GM12865 (cell line): Measurements from ENCODE around the gene ZNRF3.

ENCODE experiments used
- DNase-seq: peaks from one replicate; pipeline ENCODE4 v3.0.0; 2010; ENCODE audit warnings: low read depth
- H3K4me3 ChIP-seq: 2 replicates; pipeline ENCODE4 v1.5.1; 2011; ENCODE audit warnings: mild to moderate bottlenecking, low read depth, low read length, control low read depth
- TF ChIP-seq, protein P1 (sequence below): IDR thresholded peaks from 2 replicates; pipeline ENCODE4 v1.5.1; 2011; ENCODE audit warnings: low read length, control low read depth, low read depth, inconsistent platforms; ENCODE audit not compliant: insufficient read depth; ENCODE audit errors: missing control alignments

Gene ZNRF3

DNA sequence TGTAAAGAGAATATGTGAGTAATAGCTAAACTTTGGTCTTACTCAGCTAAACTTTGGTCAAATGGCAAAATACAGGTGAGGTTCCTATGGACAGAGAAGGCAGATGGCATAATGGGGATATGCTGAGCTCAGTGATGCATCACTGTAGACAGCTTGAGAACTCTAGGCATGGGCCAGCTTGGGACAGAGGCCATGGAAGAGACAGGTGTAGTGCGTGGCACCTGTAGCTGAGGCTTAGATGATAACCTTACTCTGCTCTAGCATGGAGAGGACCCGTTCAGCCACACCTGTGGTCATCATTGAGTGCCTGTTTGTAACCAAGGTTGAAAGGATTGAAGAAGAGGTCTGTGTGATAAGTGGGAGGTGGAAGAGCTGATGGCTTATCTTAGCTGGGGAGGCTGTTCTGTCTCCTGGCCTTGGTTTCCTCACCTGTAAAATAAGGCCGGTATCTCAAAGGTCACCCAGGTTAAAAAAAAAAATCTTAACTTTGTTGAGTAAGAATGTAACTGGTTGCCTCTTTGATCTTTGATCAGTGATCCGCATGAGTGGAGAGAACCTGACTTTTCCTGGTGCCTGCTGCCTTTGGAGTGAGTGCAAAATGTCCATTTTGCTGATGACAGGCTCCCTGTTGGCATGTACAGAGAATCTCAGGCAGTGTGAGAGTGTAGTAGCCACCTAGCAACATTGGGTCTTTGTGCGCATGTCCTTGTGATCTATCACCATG lies 48.6 kb downstream of the ZNRF3 start:
- TF ChIP-seq, protein P1, sequence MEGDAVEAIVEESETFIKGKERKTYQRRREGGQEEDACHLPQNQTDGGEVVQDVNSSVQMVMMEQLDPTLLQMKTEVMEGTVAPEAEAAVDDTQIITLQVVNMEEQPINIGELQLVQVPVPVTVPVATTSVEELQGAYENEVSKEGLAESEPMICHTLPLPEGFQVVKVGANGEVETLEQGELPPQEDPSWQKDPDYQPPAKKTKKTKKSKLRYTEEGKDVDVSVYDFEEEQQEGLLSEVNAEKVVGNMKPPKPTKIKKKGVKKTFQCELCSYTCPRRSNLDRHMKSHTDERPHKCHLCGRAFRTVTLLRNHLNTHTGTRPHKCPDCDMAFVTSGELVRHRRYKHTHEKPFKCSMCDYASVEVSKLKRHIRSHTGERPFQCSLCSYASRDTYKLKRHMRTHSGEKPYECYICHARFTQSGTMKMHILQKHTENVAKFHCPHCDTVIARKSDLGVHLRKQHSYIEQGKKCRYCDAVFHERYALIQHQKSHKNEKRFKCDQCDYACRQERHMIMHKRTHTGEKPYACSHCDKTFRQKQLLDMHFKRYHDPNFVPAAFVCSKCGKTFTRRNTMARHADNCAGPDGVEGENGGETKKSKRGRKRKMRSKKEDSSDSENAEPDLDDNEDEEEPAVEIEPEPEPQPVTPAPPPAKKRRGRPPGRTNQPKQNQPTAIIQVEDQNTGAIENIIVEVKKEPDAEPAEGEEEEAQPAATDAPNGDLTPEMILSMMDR: no peak
- H3K4me3 ChIP-seq: no peak overlapping the region
- DNase-seq: no peak

- TF ChIP-seq, protein P1: no peak
- DNase-seq: no peak
- no peak overlapping the region for H3K4me3 ChIP-seq
Measured at GRCh38 chr22:28933321-28933720, 49.9 kb downstream of the ZNRF3 start.

DNA sequence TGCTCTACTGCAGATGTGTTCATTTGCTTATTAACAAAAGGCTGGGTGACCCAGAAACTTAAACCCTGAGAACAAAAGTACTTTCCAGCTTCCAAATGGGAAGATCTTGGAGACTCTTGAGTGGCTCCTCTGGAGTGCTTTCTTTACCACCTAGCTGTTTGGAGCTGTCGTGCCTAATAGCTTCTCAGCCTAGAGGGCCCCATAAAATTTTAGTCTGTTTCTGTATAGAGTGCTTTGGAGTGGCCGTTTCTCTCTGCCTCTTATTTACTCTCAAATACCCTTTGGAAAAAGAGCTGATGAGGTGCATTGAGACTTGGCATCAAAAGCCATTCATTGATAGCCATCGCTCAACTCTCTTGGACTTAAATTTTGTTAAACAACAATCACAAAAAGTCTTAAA lies 50.7 kb downstream of the ZNRF3 start:
- TF ChIP-seq, protein P1: no peak

DNA sequence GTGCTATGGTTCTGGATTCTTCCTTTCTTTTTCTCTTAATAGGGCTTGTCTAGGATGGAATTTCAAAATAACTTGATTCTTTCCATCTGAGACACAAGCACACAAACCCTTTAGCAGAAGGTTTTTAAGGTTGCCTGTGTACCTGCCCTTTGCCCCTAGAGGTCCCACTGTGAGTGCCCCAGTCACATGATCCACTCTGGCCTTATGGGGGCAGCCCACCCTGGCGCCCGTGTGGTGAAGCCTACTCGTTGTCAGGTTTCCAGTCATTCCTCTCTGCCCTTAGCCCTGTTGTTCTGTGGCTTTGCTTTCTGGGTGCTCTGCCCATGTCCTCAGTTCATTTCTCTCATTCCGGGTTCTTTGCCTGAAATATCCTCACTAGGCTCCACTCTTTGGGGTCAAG lies 51.8 kb downstream of the ZNRF3 start:
- no peak for DNase-seq
- H3K4me3 ChIP-seq: no peak overlapping the region
- TF ChIP-seq, protein P1: no peak

More for the DNA sequence above, 50.7 kb downstream of the ZNRF3 start:
- H3K4me3 ChIP-seq: no peak overlapping the region
- DNase-seq: no peak

GRCh38 chr22:28935713-28936112 lies 52.3 kb downstream of the ZNRF3 start:
- no peak overlapping the region for H3K4me3 ChIP-seq
- DNase-seq: no peak
- TF ChIP-seq, protein P1: peak; percentile 39

DNA sequence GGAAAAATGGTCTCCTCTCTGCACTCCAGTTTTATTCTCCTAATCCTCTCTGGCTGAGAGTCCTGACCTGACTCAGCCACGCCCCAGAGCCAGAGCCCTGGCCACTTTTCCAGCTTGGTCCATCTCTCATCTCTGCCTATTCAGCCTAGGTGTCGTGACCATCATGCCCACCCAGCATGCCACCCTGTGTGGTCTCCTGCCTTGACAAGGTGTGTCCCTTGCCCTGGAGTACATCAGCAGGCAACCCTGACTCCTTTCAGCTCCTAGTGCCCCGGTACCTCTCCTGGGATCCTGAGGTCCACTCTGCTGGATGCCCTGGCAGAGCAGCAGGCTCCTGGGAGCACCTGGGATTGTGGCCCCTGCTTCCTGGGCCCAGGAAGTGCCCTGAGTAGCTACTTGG lies 52.8 kb downstream of the ZNRF3 start:
- no peak overlapping the region for H3K4me3 ChIP-seq
- DNase-seq: no peak
- TF ChIP-seq, protein P1: no peak

DNA sequence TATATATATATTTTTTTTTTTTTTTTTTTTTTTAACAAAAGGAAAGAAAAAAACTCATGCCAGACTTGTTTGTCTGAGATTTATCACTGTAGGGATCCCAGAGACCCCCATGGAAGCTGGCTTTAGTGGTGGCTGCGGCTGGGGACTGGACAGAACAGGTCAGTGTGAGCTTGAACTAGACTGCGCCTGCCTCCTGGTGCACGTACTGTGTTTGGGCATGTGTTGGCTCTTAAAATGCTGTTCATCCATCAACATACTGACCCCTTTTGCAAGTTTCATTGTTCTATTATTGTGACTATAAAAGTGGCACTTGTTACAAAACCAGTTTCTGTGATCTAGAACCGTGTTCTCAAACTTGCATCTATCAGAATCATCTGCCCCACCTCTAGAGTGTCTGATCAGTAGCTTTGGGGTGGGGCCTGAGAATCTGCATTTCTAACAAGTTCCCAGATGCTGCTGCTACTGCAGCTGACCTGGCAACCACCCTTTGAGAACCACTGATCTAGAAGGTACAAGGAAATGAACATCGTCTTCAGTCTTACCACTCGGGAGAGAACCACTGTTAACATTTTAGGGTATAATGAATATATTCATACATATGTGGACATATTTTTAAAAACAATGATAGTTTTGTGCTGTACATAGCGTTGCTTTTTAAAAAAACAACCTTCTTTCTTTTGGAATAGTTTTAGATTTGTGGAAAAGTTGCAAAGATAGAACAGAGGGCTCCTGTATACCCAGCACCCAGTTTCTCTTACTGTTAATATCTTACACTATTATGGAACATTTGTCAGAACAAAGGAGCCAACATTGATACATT lies 54.0 kb downstream of the ZNRF3 start:
- H3K4me3 ChIP-seq: no peak overlapping the region
- DNase-seq: no peak
- TF ChIP-seq, protein P1: no peak
